ENCODE measurements around the gene RAB3D.
"Not testable (repeated sequence)": the region's sequence is repeated elsewhere in the genome, so short reads cannot be mapped to it uniquely, and the experiment has no call there.

Gene RAB3D

DNA sequence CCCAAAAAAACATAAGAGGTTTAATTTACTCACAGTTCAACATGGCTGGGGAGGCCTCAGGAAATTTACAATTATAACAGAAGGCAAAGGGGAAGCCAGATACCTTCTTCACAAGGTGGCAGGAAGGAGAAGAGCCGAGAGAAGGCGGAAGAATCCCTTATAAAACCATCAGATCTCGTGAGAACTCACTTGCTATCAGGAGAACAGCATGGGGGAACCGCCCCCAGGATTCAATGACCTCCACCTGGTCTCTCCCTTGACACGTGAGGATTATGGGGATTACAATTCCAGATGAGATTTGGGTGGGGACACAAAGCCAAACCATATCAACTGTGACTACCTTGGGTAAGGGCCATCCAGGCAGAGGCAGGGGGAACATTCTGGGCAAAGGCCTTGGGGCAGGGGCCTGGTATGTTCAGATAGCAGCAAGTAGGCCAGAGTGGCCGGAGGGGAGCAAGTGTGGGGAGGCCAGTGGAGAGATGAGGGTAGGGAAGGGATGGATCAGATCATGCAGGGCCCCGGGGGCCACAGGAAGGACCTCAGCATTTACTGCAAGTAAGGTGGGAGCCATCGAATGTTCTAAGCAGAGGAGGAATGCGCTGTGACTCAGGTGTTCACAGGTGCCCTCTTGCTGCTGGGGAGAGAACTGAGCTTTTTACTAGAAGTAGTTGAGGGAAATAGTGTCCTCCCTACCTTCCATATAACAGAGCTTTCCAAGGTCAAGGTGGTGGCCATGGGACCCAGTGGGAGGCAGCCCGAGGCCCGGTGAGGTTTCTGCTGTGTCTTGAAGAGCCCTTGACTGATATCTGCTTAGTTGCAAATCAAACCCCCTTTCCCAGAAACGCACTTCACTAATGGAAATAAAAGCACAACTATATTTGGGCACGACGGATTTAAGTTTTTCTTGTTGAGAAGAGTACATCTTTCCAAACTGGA, 18.0 kb downstream of the RAB3D start:
- in situ Hi-C loops (cut with MboI; ENCODE audit: low pct_unique_long_range_greater_than_20kb, low sequenced_read_pairs): no loop called here
- DNase-seq: peak; percentile 83

- in situ Hi-C loops (cut with MboI; ENCODE audit: low pct_unique_long_range_greater_than_20kb, low sequenced_read_pairs): not testable (repeated sequence)
Measured at GRCh38 chr19:11320278-11320995, 19.0 kb downstream of the RAB3D start.

DNA sequence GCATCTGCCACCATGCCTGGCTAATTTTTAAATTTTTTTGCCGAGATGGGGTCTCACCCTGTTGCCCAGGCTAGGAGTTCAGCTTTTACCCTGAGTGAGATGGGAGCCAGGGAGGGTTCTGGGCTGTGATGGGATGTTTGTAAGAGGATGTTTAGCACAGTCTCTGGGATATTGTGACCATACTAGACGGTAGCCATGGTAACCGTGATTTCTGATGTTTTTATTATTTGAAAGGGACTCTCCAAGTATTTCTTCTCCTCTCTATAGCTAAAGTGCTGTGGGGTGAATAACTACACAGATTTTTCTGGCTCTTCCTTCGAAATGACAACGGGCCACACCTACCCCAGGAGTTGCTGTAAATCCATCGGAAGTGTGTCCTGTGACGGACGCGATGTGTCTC, 33.1 kb downstream of the RAB3D start:
- no peak for DNase-seq
- in situ Hi-C loops (cut with MboI; ENCODE audit: low pct_unique_long_range_greater_than_20kb, low sequenced_read_pairs): no loop called here

More at GRCh38 chr19:11320278-11320995, 19.0 kb downstream of the RAB3D start:
- DNase-seq: peak; percentile 63

DNA sequence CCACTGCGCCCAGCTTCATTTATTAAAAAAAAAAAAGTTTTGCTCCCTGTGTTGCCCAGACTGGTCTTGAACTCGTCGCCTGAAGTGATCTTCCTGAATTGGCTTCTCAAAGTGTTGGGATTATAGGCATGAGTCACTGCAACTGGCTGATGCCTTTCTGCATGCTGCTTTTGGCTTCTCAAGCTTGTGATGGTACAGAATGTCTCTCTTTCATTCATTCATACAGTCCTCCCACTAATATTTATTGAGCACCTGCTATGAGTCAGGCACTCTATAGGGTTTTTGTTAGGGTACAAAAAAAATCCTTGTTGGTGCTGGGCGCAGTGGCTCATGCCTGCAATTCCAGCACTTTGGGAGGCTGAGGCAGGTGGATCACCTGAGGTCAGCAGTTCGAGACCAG, 34.5 kb downstream of the RAB3D start:
- in situ Hi-C loops (cut with MboI; ENCODE audit: low pct_unique_long_range_greater_than_20kb, low sequenced_read_pairs): no loop called here

GRCh38 chr19:11300811-11301120, 38.7 kb downstream of the RAB3D start:
- in situ Hi-C loops (cut with MboI; ENCODE audit: low pct_unique_long_range_greater_than_20kb, low sequenced_read_pairs): no loop called here
- DNase-seq: no peak

More for the DNA sequence above, 34.5 kb downstream of the RAB3D start:
- DNase-seq: no peak

GRCh38 chr19:11299946-11300810, 39.3 kb downstream of the RAB3D start:
- in situ Hi-C loops (cut with MboI; ENCODE audit: low pct_unique_long_range_greater_than_20kb, low sequenced_read_pairs): no loop called here
- peak; percentile 38 for DNase-seq

DNA sequence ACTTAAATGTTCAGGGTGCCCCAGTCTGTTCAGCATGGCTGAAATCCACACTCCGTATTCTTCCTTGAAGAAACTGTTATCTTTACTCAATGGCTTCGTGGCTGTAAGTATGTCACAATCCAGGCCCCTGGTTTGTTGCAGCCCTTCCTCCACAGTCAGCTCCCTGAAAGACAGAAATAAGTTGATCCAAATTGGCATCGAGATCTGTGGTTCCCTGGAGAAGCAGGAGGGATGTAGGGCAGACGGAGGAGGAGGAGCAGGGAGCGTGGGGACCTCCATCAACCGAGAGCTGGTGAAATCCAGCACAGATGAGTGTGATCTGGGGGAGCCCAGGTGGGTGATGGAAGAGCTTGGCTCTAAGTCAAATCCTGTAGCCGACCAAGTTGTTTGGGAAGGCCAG, 43.2 kb downstream of the RAB3D start:
- in situ Hi-C loops (cut with MboI; ENCODE audit: low pct_unique_long_range_greater_than_20kb, low sequenced_read_pairs): no loop called here

GRCh38 chr19:11295665-11296245, 43.7 kb downstream of the RAB3D start, which contains the start of gene TSPAN16:
Gene TSPAN16, plus strand, starts transcription at chr19:11296160. Its CDS starts 138 bp downstream, at chr19:11296298.
- in situ Hi-C loops (cut with MboI; ENCODE audit: low pct_unique_long_range_greater_than_20kb, low sequenced_read_pairs): no loop called here
- no peak for DNase-seq

More for the DNA sequence above, 43.2 kb downstream of the RAB3D start:
- no peak for DNase-seq

- in situ Hi-C loops (cut with MboI; ENCODE audit: low pct_unique_long_range_greater_than_20kb, low sequenced_read_pairs): no loop called here
- DNase-seq: no peak
Measured at GRCh38 chr19:11295180-11295579, 44.3 kb downstream of the RAB3D start.

DNA sequence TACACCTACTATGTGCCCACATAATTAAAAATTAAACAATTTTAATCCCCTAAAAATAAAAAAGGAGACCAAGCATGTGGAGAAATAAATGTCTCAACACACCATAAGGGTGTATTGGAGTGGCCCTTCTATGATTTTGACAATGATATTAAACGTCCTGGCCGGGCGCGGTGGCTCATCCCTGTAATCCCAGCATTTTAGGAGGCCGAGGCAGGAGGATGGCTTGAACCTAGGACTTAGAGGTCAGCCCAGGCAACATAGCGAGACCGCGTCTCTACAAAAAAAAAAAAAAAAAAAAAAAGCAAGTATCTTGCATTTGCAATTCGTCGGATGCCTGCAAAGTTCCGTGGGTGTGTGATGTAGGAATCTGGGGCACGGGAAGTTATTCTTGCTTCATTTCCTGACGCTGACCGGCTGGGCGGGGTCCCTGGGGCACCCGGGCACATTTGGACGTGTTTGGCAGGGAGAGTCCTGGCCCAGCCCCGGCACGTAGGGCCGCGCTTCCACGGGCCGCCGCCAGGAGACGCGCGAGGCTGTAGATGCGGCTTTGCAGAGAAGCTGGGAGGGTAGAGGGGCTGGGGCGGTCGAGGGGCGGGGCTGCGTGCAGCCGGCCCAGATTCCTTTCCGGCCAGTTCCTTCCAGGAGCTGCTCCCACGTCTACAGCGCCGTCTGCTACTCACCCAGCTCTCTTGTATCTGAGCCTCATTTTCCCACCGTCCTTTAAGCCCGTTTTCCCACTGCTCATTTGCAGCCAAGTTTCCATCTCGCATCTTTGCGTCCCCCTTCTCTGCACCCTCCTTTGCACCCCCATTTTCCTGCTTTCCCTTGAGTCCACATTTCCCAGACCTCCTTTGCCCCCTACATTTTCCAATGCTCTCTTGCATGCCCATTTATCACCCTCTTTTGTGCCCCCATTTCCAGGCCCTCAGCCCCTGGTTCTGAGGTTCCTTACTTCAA, 45.7 kb downstream of the RAB3D start:
- in situ Hi-C loops (cut with MboI; ENCODE audit: low pct_unique_long_range_greater_than_20kb, low sequenced_read_pairs): no loop called here
- DNase-seq: peak; percentile 99

- no peak for DNase-seq
- in situ Hi-C loops (cut with MboI; ENCODE audit: low pct_unique_long_range_greater_than_20kb, low sequenced_read_pairs): no loop called here
Measured at GRCh38 chr19:11291991-11292390, 47.5 kb downstream of the RAB3D start.

DNA sequence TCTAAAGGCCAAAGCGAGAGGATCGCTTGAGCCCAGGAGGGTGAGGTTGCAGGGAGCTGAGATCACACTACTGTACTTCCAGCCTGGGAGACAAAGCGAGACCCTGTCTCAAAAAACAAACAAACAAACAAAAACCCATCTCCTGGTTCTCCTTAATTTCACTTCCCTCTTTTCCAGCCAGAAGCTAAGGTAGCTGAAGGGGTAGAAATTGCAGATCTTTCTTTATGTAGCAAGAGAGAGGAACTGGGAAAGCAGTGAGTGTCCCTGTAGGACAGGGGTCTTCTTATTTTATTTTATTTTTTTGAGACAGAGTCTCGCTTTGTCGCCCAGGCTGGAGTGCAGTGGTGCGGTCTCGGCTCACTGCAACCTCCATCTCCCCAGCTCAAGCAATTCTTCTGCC, 48.0 kb downstream of the RAB3D start:
- in situ Hi-C loops (cut with MboI; ENCODE audit: low pct_unique_long_range_greater_than_20kb, low sequenced_read_pairs): no loop called here
- no peak for DNase-seq

DNA sequence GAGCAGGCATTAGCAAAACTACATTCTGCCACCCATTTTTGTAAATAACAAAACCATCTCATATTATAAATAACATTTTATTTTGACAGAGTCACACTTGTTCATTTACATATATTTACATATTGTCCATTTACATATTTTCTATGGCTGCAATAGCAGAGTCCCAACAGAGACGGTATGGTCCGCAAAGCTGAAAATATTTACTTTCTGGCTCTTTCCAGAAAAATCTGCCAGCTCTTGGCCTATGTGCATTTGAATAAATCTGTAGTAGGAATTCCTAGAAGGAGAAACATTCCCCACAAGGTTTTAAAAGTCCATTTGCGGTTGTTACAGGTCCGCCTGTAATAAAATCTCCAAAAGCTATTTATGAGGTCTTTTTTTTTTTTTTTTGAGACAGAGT, 49.2 kb downstream of the RAB3D start:
- in situ Hi-C loops (cut with MboI; ENCODE audit: low pct_unique_long_range_greater_than_20kb, low sequenced_read_pairs): no loop called here

DNA sequence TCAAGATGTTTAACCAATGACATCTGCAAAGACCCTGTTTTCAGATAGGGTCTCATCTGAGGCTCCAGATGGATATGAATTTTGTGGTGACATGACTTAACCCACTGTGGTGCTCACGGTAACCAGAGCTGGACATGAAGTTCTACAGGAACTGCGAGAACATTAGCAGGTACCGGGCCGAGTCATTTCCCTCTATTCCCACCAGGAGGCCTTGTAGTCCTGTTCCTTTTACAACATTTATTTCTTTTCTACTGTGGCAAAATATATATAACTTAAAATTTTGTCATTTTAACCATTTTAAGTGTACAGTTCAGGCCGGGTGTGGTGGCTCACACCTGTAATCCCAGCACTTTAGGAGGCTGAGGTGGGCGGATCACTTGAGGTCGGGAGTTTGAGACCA, 51.1 kb downstream of the RAB3D start:
- DNase-seq: peak; percentile 32
- in situ Hi-C loops (cut with MboI; ENCODE audit: low pct_unique_long_range_greater_than_20kb, low sequenced_read_pairs): no loop called here

More for the DNA sequence above, 49.2 kb downstream of the RAB3D start:
- no peak for DNase-seq

DNA sequence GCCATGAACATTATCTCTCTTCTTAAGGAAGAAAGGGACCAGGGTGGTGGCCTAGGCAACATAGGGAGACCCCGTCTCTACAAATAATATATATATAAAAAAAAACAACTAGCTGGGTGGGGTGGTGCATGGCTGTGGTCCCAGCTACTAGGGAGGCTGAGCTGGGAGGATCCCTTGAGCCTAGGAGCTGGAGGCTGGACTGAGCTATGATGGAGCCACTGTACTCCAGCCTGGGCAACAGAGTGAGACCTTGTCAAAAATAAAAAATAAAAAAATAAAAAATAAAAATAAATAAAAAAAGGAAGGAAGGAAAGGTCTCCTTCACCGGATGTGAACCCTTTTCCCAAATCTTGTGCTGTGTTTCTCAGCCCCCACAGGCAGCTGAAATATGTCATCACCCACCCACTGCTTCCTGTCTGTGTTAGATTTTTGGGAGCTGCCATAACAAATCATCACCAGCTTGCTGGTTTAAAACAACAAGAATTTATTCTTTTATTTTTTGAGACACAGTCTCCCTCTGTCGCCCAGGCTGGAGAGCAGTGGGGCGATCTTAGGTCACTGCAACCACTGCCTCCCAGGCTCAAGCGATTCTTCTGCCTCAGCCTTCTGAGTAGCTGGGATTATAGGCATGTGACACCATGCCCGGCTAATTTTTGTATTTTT, 53.0 kb downstream of the RAB3D start:
- peak; percentile 43 for DNase-seq
- in situ Hi-C loops (cut with MboI; ENCODE audit: low pct_unique_long_range_greater_than_20kb, low sequenced_read_pairs): no loop called here

DNA sequence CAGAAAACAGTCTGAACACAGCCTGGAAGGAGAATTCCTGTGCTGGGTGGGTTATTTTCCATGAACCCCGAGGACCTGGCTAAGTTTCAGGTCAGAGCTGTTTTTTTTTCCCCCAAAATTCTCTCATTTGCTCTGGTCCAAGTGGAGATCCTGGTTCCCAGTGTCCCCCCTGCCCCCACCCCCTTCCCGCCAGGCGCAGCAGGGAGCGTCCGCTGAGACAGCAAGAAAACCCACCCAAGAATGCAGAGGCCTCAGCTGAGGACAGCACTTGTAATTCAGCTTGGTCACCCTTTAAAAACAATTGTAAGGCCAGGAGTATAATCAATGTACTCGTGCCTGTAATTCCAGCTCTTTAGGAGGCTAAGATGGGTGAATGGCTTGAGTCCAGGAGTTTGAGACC, 54.9 kb downstream of the RAB3D start:
- in situ Hi-C loops (cut with MboI; ENCODE audit: low pct_unique_long_range_greater_than_20kb, low sequenced_read_pairs): no loop called here
- DNase-seq: no peak

DNA sequence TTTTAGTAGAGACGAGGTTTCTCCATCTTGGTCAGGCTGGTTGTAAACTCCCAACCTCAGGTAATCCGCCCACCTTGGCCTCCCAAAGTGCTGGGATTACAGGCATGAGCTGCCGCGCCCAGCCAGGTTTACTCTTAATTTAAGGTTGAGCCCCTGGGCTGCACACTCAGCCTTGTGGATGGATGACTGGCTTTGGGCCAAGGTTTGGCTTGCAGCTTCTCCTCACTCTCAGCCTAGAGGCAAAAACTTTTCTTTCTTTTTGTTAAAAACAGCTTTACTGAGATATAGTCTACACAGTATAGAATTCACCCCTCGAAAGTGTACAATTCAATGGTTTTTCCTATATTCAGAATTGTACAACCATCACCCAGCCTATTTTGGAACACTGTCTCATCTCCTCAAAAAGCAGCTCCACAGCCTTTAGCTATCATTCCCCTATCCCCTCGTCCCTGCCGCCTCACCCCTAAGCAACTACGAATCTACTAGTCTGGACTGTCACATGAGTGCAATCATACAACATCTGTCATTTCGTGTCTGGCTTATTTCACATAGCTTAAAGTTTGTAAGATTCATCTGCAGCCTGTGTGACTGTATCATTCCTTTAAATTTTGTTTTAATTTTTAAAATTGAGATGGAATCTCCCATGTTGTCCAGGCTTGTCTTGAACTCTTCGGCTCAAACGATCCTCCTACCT, 58.0 kb downstream of the RAB3D start:
- in situ Hi-C loops (cut with MboI; ENCODE audit: low pct_unique_long_range_greater_than_20kb, low sequenced_read_pairs): no loop called here
- DNase-seq: no peak

Data from KBM-7 (cell line).